Inflammatory macrophage treated with lipopolysaccharide for 1 hour (primary cell): ENCODE results near the gene TACR1.
"Not testable (repeated sequence)": the region's sequence is repeated elsewhere in the genome, so short reads cannot be mapped to it uniquely, and the experiment has no call there.

Experiments
- DNase-seq, 2 donors: peaks; one replicate each; pipeline ENCODE4 v3.0.0-alpha.2; 2020 to 2022

TACR1 gene

DNA sequence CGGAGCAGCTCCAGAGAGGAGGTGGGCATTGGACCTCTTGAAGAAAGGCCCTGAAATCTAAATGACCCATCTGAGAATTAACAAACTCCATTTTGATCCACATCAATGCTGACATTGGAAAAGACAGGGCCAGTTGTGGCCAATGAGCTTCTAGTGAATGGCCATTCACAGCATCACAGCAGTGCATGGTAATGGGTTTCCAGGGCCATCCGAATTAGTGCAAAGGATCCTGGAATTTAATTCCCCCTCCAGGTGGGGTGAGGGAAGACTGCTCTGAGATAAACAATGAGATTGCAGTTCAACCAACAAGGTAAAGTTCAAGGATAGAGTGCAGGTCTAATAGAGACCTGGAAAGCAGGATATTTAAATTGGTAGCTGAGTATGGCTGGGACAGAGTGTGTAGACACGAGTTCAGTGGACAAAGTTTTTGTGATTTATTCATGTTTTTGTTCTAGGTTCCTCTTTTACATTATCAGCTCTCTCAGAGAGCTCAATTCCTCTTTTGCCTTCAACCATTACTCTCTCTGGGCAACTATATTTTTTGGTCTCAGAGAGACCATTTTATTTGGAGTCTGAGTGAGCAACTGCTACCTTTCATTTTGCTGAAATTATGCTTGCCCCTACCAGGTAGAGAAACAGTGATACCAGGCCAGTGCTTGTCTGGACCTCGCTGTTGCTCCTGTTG lies 5.0 kb downstream of the TACR1 start:
- no peak for DNase-seq

DNA sequence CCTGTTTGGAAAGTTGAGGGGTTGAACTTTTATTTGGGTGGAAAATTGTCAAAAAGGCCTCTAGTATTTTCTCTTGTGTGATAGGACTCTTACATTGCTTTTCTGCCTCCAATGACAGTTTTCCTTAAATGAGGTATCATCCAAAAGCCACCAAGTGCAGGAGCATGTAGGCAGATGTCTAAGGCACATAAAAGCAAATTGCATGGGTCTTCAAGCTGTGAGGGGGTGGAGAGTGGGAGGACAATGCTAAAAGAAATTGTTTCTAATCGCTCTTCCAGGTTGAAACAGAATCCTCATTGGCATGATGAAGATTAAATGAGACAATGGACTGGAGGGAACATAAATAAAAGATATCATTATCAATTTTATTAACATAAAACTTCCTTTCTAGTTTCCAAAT lies 6.8 kb downstream of the TACR1 start:
- DNase-seq: no peak

DNA sequence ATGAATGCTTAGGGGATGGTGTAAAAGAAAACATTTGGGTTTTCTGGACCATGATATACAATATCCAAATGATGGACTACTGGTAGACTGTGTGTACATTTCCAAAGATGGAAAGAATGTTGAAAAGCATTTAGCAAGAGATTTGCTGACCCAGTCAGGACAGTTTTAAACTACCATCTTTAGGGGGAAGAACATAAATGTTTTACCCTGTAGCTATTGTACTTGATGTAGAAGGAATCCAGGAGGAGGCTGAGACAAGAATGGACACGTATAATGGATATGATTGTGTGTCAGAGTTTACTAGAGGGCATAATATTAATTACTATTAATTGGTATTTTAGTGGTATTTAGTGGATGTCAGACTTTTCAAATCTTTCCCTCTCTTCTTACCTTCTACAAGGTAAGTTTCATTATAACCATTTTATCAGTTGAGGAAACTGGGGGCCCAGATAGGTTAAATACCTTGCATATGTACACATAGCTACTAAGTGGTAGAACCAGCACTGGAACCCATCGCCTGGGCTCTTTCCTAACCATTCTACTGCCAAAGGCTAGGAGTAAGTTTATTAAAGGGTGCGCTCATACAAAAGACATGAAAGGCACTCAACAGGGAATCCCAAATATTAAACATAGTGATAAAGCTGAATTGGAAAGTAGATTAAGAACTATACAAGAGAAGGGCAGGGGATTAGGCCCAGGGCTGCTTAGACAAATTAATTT lies 8.9 kb downstream of the TACR1 start:
- DNase-seq: no peak

DNA sequence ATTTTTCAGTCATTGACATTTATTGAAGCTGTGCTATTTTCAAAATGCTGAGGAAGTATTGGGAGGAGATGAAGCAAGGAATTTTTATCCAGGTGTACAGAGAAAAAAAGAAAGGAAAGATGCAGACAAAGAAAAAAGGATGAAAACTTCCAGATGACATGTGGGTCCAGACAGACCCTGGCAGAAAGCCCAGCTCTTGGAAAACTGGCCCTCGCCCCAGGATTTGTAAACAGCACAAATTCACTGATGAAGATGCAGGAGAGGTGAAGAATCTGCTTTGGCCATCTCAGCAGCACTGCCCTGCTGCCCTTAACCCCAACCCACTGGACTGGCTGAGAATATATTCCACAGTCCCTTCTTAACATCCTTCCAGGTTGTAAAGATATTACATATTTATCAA lies 12.5 kb downstream of the TACR1 start:
- no peak for DNase-seq

DNA sequence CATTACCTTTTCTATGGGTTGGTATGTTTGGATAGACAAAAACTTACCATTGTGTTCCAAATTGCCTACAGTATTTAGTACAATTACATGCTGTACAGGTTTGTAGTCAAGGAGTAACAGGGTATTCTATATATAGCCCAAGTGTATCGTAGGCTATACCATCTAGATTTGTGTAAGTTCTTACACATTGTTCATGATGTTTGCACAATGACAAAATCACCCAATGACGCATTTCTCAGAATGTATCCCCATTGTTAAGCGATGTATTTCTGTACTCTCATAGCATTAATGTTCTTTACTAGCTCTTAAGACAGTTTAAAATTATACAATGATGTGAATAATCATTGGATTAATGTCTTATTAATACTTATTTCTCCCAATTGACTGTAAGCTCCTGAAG lies 16.7 kb downstream of the TACR1 start:
- no peak for DNase-seq

DNA sequence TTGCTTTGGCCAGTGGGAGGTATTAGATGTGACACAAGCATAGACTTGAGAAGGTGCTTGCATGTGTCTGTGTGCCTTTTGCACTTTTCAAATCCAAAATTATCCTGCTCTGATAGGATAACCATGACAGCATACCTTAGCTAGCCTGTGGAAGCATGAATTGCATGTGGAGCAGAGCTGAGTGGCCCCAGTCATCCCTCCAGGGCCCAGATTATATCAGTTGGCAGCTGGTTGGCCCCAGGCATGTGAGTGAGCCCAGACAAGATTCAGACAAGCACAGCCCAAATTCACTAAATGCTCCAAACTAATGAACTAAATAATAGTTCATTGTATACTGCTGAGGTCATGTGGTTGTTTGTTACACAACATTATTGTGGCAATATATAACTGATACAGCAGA lies 18.8 kb downstream of the TACR1 start:
- no peak for DNase-seq

DNA sequence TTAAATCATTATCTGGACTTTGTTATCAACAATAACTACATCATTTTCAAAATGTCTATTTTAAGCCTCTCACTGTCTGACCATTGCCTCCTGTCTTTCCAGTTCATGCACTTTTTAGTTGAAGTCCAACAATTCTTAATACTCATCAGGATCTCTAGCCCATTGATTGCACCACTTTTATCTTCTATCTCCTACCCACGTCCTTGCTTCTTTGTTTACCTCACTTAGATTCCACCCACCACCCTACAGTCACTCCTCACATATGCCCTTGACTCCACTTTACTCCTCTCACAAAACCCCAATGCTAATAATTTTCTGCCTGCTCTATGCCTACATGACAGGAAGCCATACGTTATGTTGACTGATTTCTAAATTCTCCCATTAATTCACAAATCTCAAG lies 21.9 kb downstream of the TACR1 start:
- DNase-seq: no peak

DNA sequence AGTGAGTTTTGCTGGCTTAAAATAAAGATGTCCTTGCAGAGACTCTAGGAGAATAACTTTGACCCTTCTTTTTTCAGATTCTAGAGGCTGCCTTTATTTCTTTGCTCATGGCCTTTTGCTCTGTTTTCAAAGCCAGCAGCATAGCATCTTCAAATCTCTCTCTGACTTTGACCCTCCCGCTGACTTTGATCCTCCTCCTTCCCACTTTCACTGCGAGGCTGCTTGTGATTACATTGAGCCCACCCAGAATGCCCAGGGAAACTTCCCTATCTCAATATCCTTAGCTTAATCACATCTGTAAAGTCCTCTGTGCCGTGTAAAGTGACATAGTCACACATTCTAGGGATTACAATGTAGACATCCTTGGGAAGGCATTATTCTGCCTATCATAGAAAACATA lies 23.9 kb downstream of the TACR1 start:
- DNase-seq: no peak

DNA sequence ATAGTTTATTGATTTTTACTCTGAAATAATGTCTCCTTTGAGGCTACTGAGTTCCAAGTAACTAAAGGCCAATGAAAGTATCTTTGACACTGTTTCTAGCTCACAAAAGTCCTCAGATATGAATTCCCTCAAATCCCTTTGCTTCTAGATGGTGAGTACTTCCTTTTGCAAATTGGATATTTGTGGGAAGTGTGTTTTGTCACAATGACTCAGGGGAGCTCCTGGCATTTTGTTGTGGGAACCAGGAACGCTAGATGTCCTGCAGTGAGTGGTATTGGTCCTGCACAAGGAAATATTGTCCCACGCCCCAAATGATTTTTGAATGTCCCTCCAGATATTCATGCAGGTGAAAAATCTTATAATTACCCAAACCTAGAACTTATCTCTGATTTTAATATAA lies 24.3 kb downstream of the TACR1 start:
- no peak for DNase-seq

DNA sequence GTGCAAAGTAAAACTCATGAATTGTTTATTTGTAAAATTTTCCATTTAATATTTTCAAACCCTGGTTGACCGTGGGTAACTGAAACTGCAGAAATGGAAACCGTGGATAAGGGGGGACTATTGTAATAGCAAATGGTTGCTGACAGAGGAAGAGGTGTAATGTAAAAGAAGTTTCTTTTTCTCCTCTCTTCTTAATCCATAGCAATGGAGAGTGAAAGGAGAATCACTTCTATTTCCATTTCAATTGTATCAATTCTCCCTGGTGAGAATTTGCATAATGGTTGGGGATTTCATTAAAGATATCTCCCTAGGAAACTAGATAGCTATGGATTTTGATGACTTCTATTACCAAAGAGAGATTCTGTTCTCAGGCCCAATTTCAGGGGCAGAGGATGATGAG lies 24.8 kb downstream of the TACR1 start:
- no peak for DNase-seq

DNA sequence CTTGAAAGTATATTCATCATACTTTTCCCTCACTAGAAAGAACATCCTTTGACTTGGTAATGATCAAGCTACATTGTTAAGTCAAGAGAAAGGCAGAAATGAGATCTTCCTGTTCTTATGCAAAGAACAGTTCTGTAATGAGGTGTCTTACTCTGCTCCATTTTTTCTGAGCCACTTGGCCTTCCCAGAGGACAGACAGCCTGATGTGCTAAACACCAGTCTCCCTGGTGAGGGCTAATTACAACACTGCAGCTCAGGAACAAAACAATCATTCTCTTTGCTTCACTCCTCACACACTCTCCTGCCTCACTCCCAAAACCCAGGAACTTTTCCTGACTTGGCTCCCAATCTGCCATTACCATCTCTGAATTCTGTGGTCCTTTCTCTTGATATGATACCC lies 25.6 kb downstream of the TACR1 start:
- no peak for DNase-seq

DNA sequence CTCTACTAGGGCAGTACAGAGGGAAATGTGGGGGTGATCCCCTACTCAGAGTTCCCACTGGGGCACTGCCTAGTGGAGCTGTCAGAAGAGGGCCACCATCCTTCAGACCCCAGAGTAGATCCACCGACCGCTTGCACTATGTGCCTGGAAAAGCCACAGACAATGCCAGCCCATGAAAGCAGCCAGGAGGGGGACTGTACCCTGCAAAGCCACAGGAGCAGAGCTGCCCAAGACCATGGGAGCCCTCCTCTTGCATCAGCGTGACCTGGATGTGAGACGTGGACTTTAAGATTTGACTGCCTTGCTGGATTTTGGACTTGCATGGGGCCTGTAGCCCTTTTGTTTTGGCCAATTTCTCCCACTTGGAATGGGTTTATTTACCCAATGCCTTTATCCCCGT lies 27.9 kb downstream of the TACR1 start:
- not testable (repeated sequence) for DNase-seq

DNA sequence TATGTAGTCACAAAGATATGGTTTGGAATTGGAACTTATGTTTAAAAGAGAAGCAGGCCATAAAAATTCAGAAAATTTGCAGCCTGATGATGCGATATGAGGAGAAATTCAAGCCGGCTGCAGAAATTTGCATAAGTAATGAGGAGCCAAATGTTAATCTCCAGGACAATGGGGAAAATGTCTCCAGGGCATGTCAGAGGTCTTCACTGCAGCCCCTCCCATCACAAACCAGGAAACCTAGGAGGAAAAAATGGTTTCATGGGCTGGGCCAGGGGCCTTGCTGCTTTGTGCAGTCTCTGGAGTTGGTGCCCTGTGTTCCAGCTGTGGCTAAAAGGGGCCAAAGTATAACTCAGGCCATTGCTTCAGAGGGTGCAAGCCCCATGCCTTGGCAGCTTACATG lies 28.4 kb downstream of the TACR1 start:
- DNase-seq: no peak

DNA sequence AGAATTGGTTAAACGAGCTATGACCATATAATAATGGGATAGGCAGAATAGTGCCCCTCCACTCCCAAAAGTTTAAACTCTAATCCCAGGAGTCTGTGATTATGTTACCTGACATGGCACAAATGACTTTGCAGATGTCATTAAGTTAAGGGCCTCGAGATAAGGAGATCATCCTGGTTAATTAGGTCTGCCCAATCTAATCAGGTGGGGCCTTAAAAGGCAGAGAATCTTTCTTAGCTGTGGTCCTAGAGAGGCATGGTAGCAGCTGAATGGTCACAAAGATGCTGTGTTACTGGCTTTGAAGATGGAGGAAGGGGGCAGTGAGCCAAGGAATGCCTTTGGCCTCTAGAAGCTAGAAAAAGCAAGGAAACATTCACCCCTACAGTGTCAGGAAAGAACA lies 31.1 kb downstream of the TACR1 start:
- DNase-seq: no peak

DNA sequence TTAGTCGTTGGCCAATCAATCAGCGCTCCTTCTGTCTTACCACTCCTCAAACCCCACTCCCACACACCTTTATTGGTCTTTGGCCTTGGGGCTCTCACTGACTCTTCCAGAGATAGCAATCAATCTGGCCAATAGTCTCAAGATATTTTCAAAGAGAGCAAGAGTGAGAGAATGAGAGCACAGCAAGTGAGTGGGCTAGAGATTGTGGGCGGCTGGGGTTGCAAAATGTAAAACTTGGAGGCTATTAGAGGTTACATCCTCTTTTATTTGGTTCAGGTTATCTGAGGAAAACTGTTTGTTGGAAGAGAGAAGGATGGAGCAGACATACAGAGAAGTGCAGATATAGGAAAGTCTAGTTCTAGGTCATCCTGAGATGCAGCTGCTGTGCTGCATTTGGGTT lies 32.8 kb downstream of the TACR1 start:
- DNase-seq: peak; percentile 10 to 35

DNA sequence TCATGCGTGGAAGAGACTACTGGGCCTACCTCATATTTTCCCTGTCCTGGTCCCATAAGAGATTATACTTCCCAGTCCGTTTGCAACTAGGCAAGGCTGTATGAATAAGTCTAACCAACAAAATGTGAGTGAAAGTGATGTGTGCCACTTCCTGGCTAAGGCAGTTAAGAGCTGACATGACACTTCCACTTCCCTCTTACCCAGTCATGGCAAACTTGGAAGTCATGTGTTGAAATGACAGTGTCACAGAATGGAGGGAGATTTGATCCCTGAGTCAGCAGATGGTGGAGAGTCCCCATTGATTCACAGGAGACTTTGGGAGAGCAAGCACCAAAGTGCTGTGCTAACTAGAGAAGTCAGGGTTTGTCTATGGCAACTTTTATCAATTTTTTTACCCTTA lies 36.4 kb downstream of the TACR1 start:
- DNase-seq: peak; percentile 79 to 83

DNA sequence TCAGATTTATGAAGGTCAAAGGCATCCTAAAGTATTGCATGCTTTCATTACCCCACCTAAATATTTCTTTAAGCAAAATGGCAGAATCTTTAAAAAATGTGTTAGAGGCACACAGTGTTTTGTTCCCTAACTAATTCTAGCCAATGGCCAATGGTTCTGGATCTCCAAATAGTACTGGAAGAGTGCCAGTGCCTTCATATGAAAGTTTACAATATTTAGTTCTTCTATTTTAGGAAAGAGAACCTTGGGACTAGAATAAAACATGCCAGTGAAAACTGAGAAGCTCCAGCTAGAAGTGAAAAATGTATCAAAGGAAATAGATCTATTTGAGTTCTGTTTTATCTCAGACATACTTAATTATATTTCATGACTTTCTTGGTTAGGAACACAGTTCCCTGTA lies 37.1 kb downstream of the TACR1 start:
- no peak for DNase-seq

DNA sequence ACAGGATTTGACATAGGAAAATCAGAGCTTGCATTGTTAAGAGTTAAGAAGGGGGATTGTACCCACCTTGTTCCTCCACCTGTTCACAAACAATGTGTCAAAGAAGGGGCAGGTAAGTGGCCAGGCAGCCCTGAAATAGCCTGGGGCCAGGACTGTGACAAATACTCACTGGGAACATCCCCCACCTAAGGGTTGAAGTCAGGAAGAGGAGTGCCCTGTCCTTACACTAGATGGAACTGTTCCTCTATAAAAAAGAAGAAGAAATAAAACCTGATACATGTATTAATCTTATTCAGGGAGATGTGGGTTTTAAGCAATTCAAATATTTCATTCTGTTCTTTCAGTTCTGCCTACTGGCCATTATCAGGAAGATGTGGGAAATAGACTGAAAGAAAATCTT lies 41.9 kb downstream of the TACR1 start:
- peak in 1 of 2 donors; percentile 16 for DNase-seq

DNA sequence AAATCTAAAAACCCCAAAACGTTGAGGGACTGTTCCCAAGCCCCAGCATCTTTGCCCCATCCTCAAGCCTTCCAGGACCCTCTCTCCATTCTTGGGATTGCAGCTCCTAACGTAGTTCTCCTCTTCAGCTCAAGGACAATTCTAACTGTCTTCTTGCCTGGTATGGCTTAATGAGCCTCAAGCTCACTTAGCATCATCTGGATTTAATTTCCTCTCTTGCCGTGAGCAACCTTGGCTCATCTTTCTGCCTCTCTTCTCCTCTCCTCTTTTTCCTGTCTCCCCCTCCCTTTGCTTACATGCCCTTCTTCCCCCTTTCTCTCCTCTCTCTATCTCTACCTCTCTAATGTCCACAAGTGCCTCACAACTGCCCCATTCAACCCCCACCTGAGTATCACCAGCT lies 44.2 kb downstream of the TACR1 start:
- DNase-seq: no peak

DNA sequence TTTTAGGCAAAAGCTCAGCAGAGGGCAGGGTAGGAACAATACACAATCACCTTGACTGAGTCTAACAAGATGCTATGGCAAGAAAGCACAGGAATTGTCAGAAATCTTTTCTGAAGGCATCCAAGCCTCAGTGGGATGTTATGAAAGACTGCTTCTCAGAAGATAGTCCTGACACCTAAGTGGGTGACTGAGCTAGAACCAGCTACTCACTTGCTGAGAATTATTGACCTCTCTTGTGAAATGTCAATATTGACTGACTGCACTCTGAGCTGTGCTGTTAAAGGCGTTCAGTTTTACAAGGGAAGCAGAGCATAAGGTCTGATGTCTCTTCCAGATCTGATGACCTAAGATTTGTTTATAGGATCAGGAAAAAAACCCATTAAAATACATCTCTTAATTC lies 46.1 kb downstream of the TACR1 start:
- DNase-seq: no peak

DNA sequence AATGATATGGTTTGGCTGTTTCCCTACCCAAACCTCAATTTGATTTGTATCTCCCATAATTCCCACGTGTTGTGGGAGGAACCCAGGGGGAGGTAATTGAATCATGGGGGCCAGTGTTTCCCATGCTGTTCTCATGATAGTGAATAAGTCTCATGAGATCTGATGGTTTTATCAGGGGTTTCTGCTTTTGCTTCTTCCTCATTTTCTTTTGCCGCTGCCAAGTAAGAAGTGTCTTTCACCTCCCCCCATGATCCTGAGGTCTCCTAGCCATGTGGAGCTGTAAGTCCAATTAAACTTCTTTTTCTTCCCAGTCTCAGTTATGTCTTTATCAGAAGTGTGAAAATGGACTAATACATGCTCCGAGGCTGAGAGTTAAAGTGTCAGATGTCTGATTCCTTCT lies 47.1 kb downstream of the TACR1 start:
- DNase-seq: not testable (repeated sequence)

DNA sequence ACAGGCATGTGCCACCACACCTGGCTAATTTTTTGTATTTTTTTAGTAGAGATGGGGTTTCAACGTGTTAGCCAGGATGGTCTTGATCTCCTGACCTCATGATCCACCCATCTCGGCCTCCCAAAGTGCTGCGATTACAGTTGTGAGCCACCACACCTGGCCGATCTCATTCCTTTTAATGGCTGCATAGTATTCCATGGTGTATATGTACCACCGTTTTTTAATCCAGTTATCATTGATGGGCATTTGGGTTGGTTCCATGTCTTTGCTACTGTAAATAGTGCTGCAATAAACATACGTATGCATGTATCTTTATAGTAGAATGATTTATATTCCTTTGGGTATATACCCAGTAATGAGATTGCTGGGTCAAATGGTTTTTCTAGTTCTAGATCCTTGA lies 51.4 kb downstream of the TACR1 start:
- not testable (repeated sequence) for DNase-seq

DNA sequence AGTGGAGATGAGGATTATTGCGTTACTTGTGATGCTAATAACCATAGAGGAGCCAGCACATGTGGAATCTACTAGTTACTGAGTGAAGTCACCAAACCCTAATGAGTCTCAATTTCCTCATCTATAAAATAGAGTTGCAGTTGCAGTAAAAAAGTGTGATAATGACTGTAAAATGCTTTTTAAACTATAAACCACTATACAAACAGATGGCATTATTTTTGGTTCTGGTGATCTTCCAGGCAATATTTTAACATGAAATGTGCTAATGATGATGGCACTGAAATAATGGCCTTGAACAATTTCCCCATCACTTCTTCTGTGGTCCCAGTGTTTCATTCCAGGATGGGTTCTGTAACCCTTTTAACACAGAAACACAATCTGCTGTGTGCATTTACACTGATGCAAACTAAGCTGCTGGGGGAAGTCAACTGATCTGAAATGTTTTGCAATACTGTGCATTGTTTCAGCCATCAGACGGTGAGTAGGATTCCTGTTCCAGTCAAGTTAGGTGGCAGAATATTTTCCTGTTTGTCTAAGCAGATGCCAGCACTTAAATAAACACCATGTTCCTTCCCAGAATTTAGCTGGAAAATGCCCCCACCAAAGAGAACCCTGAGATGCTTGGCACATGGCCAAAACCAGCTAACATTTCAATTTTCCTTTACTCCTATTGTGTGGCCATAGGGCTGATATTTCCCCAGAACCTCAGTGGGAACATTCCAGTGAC lies 52.6 kb downstream of the TACR1 start:
- DNase-seq: no peak

DNA sequence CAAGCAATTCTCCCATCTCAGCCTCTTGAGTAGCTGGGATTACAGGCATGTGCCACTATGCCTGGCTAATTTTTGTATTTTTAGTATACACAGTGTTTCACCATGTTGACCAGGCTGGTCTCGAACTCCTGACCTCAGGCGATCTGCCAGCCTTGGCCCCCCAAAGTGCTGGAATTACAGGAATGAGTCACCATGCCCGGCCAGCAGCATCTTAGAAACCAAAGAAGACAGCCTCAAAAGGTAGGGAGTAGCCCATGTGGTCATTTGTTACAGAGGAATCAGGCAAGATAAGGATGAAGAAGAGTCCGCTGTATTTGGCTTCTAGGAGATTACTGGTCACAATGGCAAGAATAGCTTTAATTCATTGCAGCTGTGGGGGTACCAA lies 53.1 kb downstream of the TACR1 start:
- DNase-seq: not testable (repeated sequence)
